A549 treated with Hydrocortisone at 1 μM for 4 hours (cell line): ENCODE measurements around the gene GLOD5. TPM values are rescaled to one million over a fixed set of nuclear protein-coding genes. Genes with fewer than 3 reads are reported as not detected.

Experiments used
- total RNA-seq: library from RNA; stranded (reverse); fragments of 200-300 nt; extraction: Qiagen RNA extraction; gene quantifications from 5 replicates; pipeline ENCODE4 v1.2.3, GENCODE V29; 2022

GLOD5 gene
- total RNA-seq, result not detected in 5 replicates

GRCh38 chrX:48761674-48762471 is at the start of gene GLOD5:
TSS of gene GLOD5 (plus strand) at chrX:48761747. CDS start at chrX:48761791, 44 bp downstream.

GRCh38 chrX:48786341-48786800 is 24.8 kb downstream of the GLOD5 start, which contains the start of gene GATA1:
TSS of gene GATA1 (plus strand) at chrX:48786590. CDS start at chrX:48791110, 4,520 bp downstream.

GRCh38 chrX:48801280-48802088 is 39.9 kb downstream of the GLOD5 start, which contains the start of gene HDAC6:
TSS of gene HDAC6 (plus strand) at chrX:48802067. CDS start at chrX:48802693, 626 bp downstream.

Other genes with a start within 250 kb of the GLOD5 start
- gene EBP, start 239.9 kb upstream of the GLOD5 start, total RNA-seq, result 138 to 157 TPM (median 148 TPM) in 5 replicates
- 10.0 to 16.4 TPM (median 12.6 TPM) in 5 replicates for gene TBC1D25, start 222.0 kb upstream of the GLOD5 start, total RNA-seq
- 345 to 656 TPM (median 367 TPM) in 5 replicates for gene RBM3, start 187.3 kb upstream of the GLOD5 start, total RNA-seq
- gene WDR13, start 164.3 kb upstream of the GLOD5 start, total RNA-seq, result 58.8 to 99.9 TPM (median 84.2 TPM) in 5 replicates
- 0.20 to 0.61 TPM (median 0.28 TPM) in 5 replicates for gene WAS, start 77.9 kb upstream of the GLOD5 start, total RNA-seq
- gene SUV39H1, start 65.0 kb upstream of the GLOD5 start, total RNA-seq, result 21.9 to 24.0 TPM (median 22.9 TPM) in 5 replicates
- gene GATA1, start 24.8 kb downstream of the GLOD5 start, total RNA-seq, result not detected in 5 replicates
- gene HDAC6, start 40.3 kb downstream of the GLOD5 start, total RNA-seq, result 25.3 to 30.4 TPM (median 28.9 TPM) in 5 replicates
- 0.07 to 0.10 TPM in 2 of 5 replicates, not detected in the others for gene ERAS, start 64.8 kb downstream of the GLOD5 start, total RNA-seq
- gene PCSK1N, start 73.9 kb downstream of the GLOD5 start, total RNA-seq, result 12.9 to 50.9 TPM (median 44.9 TPM) in 5 replicates
- gene TIMM17B, start 136.0 kb downstream of the GLOD5 start, total RNA-seq, result 85.6 to 110 TPM (median 100 TPM) in 5 replicates
- 86.1 to 104 TPM (median 88.5 TPM) in 5 replicates for gene PQBP1, start 136.2 kb downstream of the GLOD5 start, total RNA-seq
- gene SLC35A2, start 149.9 kb downstream of the GLOD5 start, total RNA-seq, result 55.6 to 63.4 TPM (median 62.4 TPM) in 5 replicates
- gene PIM2, start 157.3 kb downstream of the GLOD5 start, total RNA-seq, result 8.7 to 9.6 TPM (median 9.0 TPM) in 5 replicates
- 59.0 to 65.6 TPM (median 62.0 TPM) in 5 replicates for gene OTUD5, start 195.9 kb downstream of the GLOD5 start, total RNA-seq
- gene KCND1, start 210.1 kb downstream of the GLOD5 start, total RNA-seq, result 0.88 to 1.3 TPM (median 0.92 TPM) in 5 replicates
- gene GRIPAP1, start 240.5 kb downstream of the GLOD5 start, total RNA-seq, result 17.3 to 21.8 TPM (median 18.1 TPM) in 5 replicates